Stimulated activated CD4-positive, alpha-beta T cell treated with anti-CD3 and anti-CD28 coated beads, TNF-alpha, amount 100 ng/mL, for 24 hours (primary cell): ENCODE results near the gene CREB5.

Experiments
- DNase-seq, 3 experiments: peaks; one replicate each; pipeline ENCODE4 v3.0.0-alpha.2; 2020; ENCODE audit warnings: low read depth in 3 of 3

The CREB5 gene

GRCh38 chr7:28684650-28685241 is 272.4 kb downstream of the CREB5 start:
- no peak for DNase-seq

- no peak for DNase-seq
Measured at GRCh38 chr7:28685242-28685643, 272.9 kb downstream of the CREB5 start.

GRCh38 chr7:28685644-28686417 is 273.5 kb downstream of the CREB5 start:
- no peak for DNase-seq

GRCh38 chr7:28686418-28686800 is 274.1 kb downstream of the CREB5 start:
- DNase-seq, result no peak

- DNase-seq, result no peak
Measured at GRCh38 chr7:28687537-28687936, 275.2 kb downstream of the CREB5 start.

- no peak for DNase-seq
Measured at GRCh38 chr7:28688174-28688573, 275.9 kb downstream of the CREB5 start.

- DNase-seq, result no peak
Measured at GRCh38 chr7:28688651-28689050, 276.3 kb downstream of the CREB5 start.

- DNase-seq, result no peak
Measured at GRCh38 chr7:28695300-28696295, 283.3 kb downstream of the CREB5 start.

- no peak for DNase-seq
Measured at GRCh38 chr7:28697913-28698563, 285.7 kb downstream of the CREB5 start.

- DNase-seq, result no peak
Measured at GRCh38 chr7:28698840-28699239, 286.5 kb downstream of the CREB5 start.

- no peak for DNase-seq
Measured at GRCh38 chr7:28700096-28700495, 287.8 kb downstream of the CREB5 start.

GRCh38 chr7:28700790-28701203 is 288.5 kb downstream of the CREB5 start:
- DNase-seq, result no peak

GRCh38 chr7:28701731-28702130 is 289.4 kb downstream of the CREB5 start:
- DNase-seq, result no peak

GRCh38 chr7:28702171-28702570 is 289.9 kb downstream of the CREB5 start:
- DNase-seq, result no peak

- no peak for DNase-seq
Measured at GRCh38 chr7:28703037-28703765, 290.9 kb downstream of the CREB5 start.

GRCh38 chr7:28704706-28705105 is 292.4 kb downstream of the CREB5 start:
- no peak for DNase-seq

- no peak for DNase-seq
Measured at GRCh38 chr7:28705350-28705749, 293.0 kb downstream of the CREB5 start.

GRCh38 chr7:28706584-28706983 is 294.3 kb downstream of the CREB5 start:
- no peak for DNase-seq

- no peak for DNase-seq
Measured at GRCh38 chr7:28707291-28707690, 295.0 kb downstream of the CREB5 start.

- no peak for DNase-seq
Measured at GRCh38 chr7:28708033-28708951, 296.0 kb downstream of the CREB5 start.
